ENCODE measurements around the gene MGST1.
"Not testable (repeated sequence)": the region's sequence is repeated elsewhere in the genome, so short reads cannot be mapped to it uniquely, and the experiment has no call there.

Gene MGST1

DNA sequence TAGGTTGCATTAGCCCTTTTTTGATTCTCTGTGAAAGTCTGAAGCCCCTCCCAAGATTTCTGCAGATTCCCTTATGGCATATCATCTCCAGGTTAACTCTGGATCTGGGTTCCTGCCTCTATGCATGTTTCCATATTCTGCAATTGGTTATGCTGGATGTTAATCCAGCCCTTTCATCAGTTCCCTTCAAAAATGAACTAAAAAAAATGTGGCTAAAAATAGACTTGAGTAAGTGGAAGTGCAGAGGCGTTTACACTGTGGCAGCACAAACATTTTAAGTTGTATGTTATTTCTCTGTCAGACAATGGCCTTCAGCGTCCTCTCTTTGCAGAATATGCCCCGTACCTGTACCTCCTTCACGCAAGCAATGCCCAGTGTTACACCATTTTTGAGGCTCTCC, 11.4 kb downstream of the MGST1 start:
- ChIA-PET POLR2A (no interaction called here), CTCF (interaction anchor here (0.9 to 4.5 kb wide), 7 partner anchors 8 to 376 kb away, joined by 3 to 24 read pairs (median 6); no protein-coding TSS in a partner anchor)
- no peak for TF ChIP-seq CTCF (IDR thresholded peaks at IDR 0.05; ENCODE audit: insufficient read depth, low read length, missing control alignments)
- no peak for DNase-seq (ENCODE audit: low read depth, low spot score)
- no peak overlapping the region for H3K4me3 ChIP-seq (ENCODE audit: low read depth, low read length)

DNA sequence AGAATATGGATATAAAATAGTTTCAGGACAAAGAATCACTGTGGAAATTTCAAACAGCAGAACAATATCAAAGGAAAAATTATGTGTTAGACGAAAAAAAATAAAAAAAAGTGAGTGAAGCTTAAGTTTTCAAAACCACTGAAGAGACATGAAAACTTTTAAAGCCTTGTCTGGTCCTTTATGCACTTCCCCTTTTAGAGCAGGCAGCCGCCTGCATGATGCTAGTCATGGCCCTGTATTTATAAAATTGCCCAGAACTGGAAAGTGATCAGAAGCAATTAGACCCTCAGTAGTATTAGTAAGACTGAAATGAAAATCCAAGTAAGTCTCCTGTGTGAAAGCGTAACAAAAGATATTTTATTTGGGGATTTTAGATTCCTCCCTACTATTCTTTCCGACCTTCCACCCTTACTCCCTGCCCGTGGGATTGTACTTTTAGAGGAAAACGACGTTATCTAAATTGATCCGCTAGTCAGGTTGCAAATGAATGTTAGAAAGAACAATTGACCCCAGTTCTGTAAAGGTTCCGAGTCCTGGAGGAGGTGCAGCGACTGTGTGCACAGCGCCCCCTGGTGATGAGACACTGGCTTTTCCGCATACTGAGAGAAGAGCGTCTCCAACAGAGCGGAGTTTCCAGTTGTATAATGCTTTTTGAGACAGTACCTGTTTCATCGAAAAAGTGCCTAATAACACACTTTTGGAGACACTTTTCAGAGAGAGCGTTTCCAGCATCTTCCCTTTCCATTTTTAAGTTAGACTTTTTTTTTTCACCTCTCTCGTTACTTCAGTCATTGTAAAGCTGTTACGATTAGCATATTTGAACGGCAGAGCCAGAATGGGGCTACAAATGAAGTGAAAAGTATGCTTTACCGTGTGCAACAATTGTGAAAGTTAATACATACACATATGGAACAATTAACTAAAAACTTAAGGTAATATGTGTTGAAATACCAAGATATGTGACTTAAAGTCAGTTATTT, 12.4 kb downstream of the MGST1 start:
- ChIA-PET POLR2A (no interaction called here), CTCF (interaction anchor here (0.6 to 4.5 kb wide), 14 partner anchors 9 to 377 kb away, joined by 3 to 24 read pairs (median 4); no protein-coding TSS in a partner anchor)
- DNase-seq (ENCODE audit: low read depth, low spot score) = no peak
- no peak overlapping the region for H3K4me3 ChIP-seq (ENCODE audit: low read depth, low read length)
- peak; percentile 66 for TF ChIP-seq CTCF (IDR thresholded peaks at IDR 0.05; ENCODE audit: insufficient read depth, low read length, missing control alignments)

DNA sequence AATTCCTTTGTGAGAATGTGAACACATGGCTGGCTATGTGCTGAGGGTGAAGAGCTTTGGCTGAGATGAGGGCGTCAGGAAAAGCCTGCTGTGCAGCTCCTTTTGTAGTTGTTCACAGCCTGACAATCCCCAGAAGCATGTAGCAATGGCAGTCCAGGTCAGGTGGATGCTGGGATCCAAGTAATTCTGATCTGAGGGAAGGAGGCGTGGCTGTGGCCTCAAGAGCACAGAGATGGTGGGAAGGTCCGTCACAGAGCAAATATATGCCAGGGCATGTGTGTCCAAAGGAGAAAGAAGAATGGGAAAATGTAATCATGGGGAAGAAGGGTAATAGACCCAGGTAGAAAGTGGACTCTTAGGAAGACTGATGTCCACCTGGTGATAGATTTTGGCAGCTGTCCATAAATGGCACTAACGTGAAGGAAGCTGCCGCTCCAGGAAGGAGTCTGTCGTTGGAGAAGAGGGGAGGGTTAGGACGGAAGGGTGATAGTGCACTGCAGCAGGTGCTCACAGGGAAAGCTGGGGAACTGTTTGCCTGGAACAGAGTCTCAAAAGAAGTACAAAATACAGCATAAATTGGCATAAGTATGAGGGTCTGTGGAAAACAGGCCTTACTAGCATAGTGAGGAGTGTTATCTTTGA, 13.8 kb downstream of the MGST1 start:
- POLR2A ChIA-PET = no interaction called here
- no peak for TF ChIP-seq CTCF (IDR thresholded peaks at IDR 0.05; ENCODE audit: insufficient read depth, low read length, missing control alignments)
- no peak for DNase-seq (ENCODE audit: low read depth, low spot score)

GRCh38 chr12:16362550-16362949, 15.1 kb downstream of the MGST1 start:
- CTCF ChIA-PET = interaction anchor here (4.5 kb wide), 1 partner anchor 11 kb away, joined by 24 read pairs; no protein-coding TSS in a partner anchor
- H3K4me3 ChIP-seq (ENCODE audit: low read depth, low read length) = no peak overlapping the region
- DNase-seq (ENCODE audit: low read depth, low spot score) = no peak
- no peak for TF ChIP-seq CTCF (IDR thresholded peaks at IDR 0.05; ENCODE audit: insufficient read depth, low read length, missing control alignments)
- POLR2A ChIA-PET = no interaction called here

More for the DNA sequence above, 13.8 kb downstream of the MGST1 start:
- H3K4me3 ChIP-seq (ENCODE audit: low read depth, low read length) = no peak overlapping the region
- CTCF ChIA-PET = interaction anchor here (1.0 to 4.5 kb wide), 6 partner anchors 10 to 1631 kb away, joined by 4 to 24 read pairs (median 5); no protein-coding TSS in a partner anchor

DNA sequence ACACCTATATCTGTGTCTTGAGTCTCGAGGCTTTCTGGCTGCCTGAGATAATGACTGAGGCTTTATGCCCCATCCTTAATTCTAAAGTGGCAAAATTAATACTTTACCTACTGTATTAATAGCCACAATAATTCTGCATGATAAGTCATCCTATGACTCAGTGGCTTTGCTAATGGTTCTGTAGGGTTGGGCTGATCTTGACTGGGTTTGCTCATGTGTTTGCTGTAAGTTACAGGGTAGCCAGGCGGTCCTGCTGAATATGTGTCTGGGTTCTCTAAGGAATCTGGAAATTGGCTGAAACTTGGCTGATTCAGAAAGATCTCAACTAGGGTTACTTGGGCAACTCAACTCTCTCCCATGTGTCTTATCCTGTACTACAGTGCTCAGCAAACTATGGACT, 21.7 kb downstream of the MGST1 start:
- H3K4me3 ChIP-seq (ENCODE audit: low read depth, low read length) = no peak overlapping the region
- POLR2A ChIA-PET = no interaction called here
- no peak for DNase-seq (ENCODE audit: low read depth, low spot score)
- TF ChIP-seq CTCF (IDR thresholded peaks at IDR 0.05; ENCODE audit: insufficient read depth, low read length, missing control alignments) = no peak
- CTCF ChIA-PET = no interaction called here

GRCh38 chr12:16370096-16370495, 22.7 kb downstream of the MGST1 start:
- no peak for DNase-seq (ENCODE audit: low read depth, low spot score)
- no peak for TF ChIP-seq CTCF (IDR thresholded peaks at IDR 0.05; ENCODE audit: insufficient read depth, low read length, missing control alignments)
- ChIA-PET POLR2A (no interaction called here), CTCF (interaction anchor here (2.3 kb wide), 1 partner anchor 10 kb away, joined by 16 read pairs; no protein-coding TSS in a partner anchor)
- no peak overlapping the region for H3K4me3 ChIP-seq (ENCODE audit: low read depth, low read length)

DNA sequence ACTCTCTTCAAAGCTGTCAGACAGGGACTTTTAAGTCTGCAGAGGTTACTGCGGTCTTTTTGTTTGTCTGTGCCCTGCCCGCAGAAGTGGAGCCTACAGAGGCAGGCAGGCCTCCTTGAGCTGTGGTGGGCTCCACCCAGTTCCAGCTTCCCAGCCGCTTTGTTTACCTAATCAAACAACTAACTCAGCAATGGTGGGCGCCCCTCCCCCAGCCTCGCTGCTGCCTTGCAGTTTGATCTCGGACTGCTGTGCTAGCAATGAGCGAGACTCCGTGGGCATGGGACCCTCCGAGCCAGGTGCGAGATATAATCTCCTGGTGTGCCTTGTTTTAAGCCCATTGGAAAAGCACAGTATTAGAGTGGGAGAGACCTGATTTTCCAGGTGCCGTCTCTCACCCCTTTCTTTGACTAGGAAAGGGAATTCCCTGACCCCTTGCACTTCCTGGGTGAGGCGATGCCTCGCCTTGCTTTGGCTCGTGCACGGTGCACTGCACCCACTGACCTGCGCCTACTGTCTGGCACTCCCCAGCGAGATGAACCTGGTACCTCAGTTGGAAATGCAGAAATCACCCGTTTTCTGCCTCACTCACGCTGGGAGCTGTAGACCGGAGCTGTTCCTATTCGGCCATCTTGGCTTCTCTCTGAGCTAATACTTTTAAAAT, 35.3 kb downstream of the MGST1 start:
- POLR2A ChIA-PET; DNase-seq (ENCODE audit: low read depth, low spot score); H3K4me3 ChIP-seq (ENCODE audit: low read depth, low read length); CTCF ChIA-PET: not testable (repeated sequence)
